Pancreas (tissue), 10 donors: ENCODE data around the gene CUL1. TPM values are rescaled to one million over a fixed set of nuclear protein-coding genes. Genes with fewer than 3 reads are reported as not detected.

ENCODE experiments used
- ATAC-seq, 4 donors: fragments of 200-7000 bp; cut with Tn5 transposase; one replicate each; pipeline versions ENCODE4 v1.8.0 to v1.9.1; 2020; ENCODE audit warnings: mild to moderate bottlenecking in 4 of 4, moderate library complexity in 4 of 4
- DNase-seq, 6 donors: peaks; one replicate each; pipeline ENCODE4 v3.0.0-alpha.2; 2020
- FAIRE-seq: peaks from 2 replicates; lab custom pipeline; 2012; peaks lifted over from hg19 to GRCh38; lab: Jason Lieb, UNC
- H3K27ac ChIP-seq, 4 donors: fragments of 200-600 bp; sonication (generic); 1 replicate in 3 of 4; 2 replicates in 1 of 4; pipeline versions ENCODE4 v1.5.0 to v1.8.0; 2020
- H3K27me3 ChIP-seq, 4 donors: fragments of 200-600 bp; one replicate each; pipeline ENCODE4 v1.8.0; 2021
- H3K36me3 ChIP-seq, 3 donors: fragments of 200-600 bp; sonication (generic) in 1 of 3; one replicate each; pipeline versions ENCODE4 v1.5.0 to v1.8.0; 2020 to 2021
- H3K4me1 ChIP-seq, 3 donors: fragments of 200-600 bp; one replicate each; pipeline ENCODE4 v1.8.0; 2021
- H3K4me3 ChIP-seq, 4 donors: fragments of 200-600 bp; sonication (generic) in 2 of 4; one replicate each; pipeline versions ENCODE4 v1.5.0 to v1.8.0; 2020 to 2021
- H3K9me3 ChIP-seq, 4 donors: fragments of 200-600 bp; one replicate each; pipeline ENCODE4 v1.8.0; 2021
- CTCF ChIP-seq, 4 donors: fragments of 200-600 bp; sonication (generic) in 3 of 4; IDR thresholded peaks; one replicate each; pipeline versions ENCODE4 v1.5.0 to v1.8.0; 2021; ENCODE audit warnings: antibody characterized with exemption in 4 of 4
- WGBS, 2 donors: extraction: QIAGEN DNeasy Blood & Tissue Kit; methylation state at CpG; one replicate each; pipeline ENCODE4 v1.1.7; 2013; 5-methylcytosine and 5-hydroxymethylcytosine counted together
- intact Hi-C, 3 donors: fragments of 100-400 bp; cut with DNase I; formaldehyde crosslinking; loops; one replicate each; pipeline versions ENCODE4 v1.11.1 to v1.14.2; 2022
- polyA plus RNA-seq, 2 donors: library from polyadenylated mRNA; stranded (reverse); fragments of 200-250 nt; gene quantifications; one replicate each; pipeline ENCODE4 v1.2.3, GENCODE V29; 2013
- total RNA-seq, 6 donors: library from RNA; stranded (reverse); fragmentation: NEBNext Ultra II Directional in 4 of 6; extraction: Animal tissue kit (Norgen Biotek cat#: 25700) in 4 of 6; gene quantifications; one replicate each; pipeline versions ENCODE4 v1.2.1 to v1.2.4, GENCODE V29; 2021 to 2023
- donor health status: healthy with polysubstance abuse.
- donor health status: DM: no; HTN: no; CAD: no; lungs with moderate emphysema.
- donor health status: DM: no; HTN: no; CAD: no.
- donor health status: control.
- donor health status: control.
- donor health status: Bipolar disorder and iron deficiency.
- donor health status: DM: yes; HTN: yes; CAD: no.
- donor health status: DM: no; HTN: no; CAD: no.
- donor health status: DM: no; HTN: no; CAD: no.
- donor health status: DM: yes; HTN: yes; CAD: no.

The CUL1 gene
- total and polyA plus RNA-seq, 8 donors, result 8.9 to 19.2 (median 12.9) TPM

GRCh38 chr7:148802101-148802493 lies 103.4 kb downstream of the CUL1 start:
- Histone ChIP-seq H3K4me1 (no peaks in the 10 kb centered on the region), H3K4me3 (no peak overlapping the region), H3K27ac (no peak overlapping the region), H3K27me3 (no peaks in the 10 kb centered on the region), H3K36me3 (peaks cover 8 to 50% (median 26%) of the 10 kb centered on the region in 3 donors), H3K9me3 (no peaks in the 10 kb centered on the region)
- TF ChIP-seq CTCF (IDR thresholded peaks at IDR 0.05), result no peak
- FAIRE-seq (no peak), DNase-seq (no peak), ATAC-seq (no peak)
- 92 to 97% methylated on average over 10 of the region's 10 CpGs for WGBS, 2 donors
- intact Hi-C loops, result no loop called here

DNA sequence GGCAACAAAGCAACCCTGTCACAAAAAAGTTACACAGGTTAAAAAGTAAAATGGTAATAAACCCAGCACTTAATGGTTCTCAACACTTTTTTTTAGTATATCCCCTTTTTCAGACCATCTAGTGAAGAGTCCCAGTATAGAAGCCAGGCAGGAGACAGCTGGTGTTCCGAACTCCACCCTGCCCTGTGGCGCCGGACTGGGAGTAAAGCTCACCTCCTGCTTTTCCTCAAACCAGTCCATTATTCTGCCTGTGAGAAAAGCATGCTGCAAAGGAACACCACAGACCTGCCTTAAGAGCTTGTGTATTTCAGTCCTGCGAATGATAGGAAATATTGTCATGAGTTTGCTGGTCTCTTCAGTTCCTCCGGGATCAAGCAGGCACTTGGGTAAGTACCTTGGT lies 104.4 kb downstream of the CUL1 start:
- FAIRE-seq (no peak), ATAC-seq (no peak), DNase-seq (no peak)
- no peak overlapping the region for H3K27ac ChIP-seq
- peaks cover 8 to 42% (median 26%) of the 10 kb centered on the region in 3 donors for H3K36me3 ChIP-seq
- H3K27me3 ChIP-seq, result no peaks in the 10 kb centered on the region
- TF ChIP-seq CTCF (IDR thresholded peaks at IDR 0.05), result no peak
- intact Hi-C loops, result no loop called here
- WGBS, 2 donors, result 97% methylated on average over 5 of the region's 5 CpGs
- no peak overlapping the region for H3K4me3 ChIP-seq
- no peaks in the 10 kb centered on the region for H3K4me1 ChIP-seq
- H3K9me3 ChIP-seq, result no peaks in the 10 kb centered on the region

DNA sequence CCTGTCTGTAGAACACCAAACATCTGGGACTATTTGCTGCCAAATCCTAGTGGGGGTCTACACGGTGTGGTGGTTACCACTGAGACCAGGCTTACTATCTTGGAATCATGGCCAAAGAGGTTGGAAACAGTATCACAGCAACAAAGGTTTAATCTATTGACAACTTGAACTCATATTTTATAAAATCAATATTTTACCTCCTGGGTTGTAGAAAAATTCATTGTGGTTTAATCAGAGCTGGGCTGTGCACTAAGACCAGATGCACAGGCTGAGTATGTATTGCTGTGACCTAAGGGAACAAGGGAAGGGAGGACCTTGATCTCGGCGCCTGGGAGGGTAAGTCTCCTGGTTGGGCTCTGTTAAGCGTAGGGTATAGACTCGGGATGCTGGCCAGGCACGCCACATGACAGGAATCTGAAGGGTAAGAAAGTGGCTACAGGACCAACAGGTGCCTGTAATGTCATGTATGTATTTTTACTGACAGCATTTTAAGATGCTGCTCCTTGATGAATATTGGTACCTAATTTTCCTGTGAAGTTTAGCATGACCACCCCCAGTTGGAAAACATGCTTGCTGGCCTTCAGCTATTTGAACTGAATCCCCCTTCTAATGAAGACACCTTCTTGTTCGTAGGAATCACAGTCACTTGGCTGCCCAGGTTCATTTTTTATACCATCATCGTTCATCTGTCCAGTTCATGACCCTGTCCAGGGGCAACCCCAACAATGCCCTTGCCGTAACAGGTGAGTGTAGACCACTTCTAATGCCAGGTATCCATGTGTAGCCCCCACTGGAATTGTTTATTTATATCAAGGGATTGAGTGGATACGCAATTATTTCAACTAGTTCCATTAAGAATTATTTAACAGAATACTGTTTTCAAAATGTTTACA lies 105.9 kb downstream of the CUL1 start:
- ATAC-seq, result no peak

GRCh38 chr7:148806187-148806586 lies 107.5 kb downstream of the CUL1 start:
- Histone ChIP-seq H3K4me1 (no peaks in the 10 kb centered on the region), H3K36me3 (peaks cover 0 to 14% (median 5%) of the 10 kb centered on the region in 3 donors), H3K27me3 (no peaks in the 10 kb centered on the region), H3K4me3 (no peak overlapping the region), H3K9me3 (no peaks in the 10 kb centered on the region), H3K27ac (no peak overlapping the region)
- no peak for ATAC-seq
- WGBS, 2 donors, result 94 to 97% methylated on average over 7 of the region's 7 CpGs
- intact Hi-C loops, result no loop called here
- DNase-seq, result no peak
- no peak for TF ChIP-seq CTCF (IDR thresholded peaks at IDR 0.05)
- no peak for FAIRE-seq

More for the DNA sequence above, 105.9 kb downstream of the CUL1 start:
- no peaks in the 10 kb centered on the region for H3K27me3 ChIP-seq
- H3K4me1 ChIP-seq, result no peaks in the 10 kb centered on the region
- no peak for DNase-seq
- H3K4me3 ChIP-seq, result no peak overlapping the region
- no peaks in the 10 kb centered on the region for H3K9me3 ChIP-seq
- TF ChIP-seq CTCF (IDR thresholded peaks at IDR 0.05), result no peak
- 79% methylated on average over 10 of the region's 10 CpGs for WGBS, 2 donors
- H3K27ac ChIP-seq, result no peak overlapping the region
- FAIRE-seq, result no peak
- intact Hi-C loops, result no loop called here
- H3K36me3 ChIP-seq, result peaks cover 4 to 28% (median 19%) of the 10 kb centered on the region in 3 donors

DNA sequence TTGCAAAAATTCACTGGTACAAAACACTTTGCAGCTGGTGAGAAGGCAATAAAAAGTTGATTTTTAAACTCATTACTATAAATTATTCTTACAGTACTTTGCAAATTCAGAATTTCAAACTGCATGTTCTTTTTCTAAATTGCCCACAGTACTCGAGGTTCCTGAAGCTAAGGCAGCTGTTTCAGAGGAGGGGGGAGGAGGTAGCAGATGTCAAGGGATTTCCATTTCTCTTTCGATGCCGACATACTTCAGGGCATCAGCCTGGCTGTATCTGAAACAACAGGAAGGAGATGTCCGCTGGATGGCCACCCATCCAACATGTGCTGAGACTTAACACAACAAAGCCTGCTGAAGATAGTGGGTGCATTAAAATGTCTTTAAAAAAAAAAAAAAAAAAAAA lies 108.7 kb downstream of the CUL1 start:
- H3K27me3 ChIP-seq, result no peaks in the 10 kb centered on the region
- peaks cover 0 to 4% (median 0%) of the 10 kb centered on the region in 3 donors for H3K36me3 ChIP-seq
- TF ChIP-seq CTCF (IDR thresholded peaks at IDR 0.05), result no peak
- intact Hi-C loops, result no loop called here
- H3K9me3 ChIP-seq, result no peaks in the 10 kb centered on the region
- no peaks in the 10 kb centered on the region for H3K4me1 ChIP-seq
- no peak for DNase-seq
- WGBS, 2 donors, result 86 to 92% methylated on average over 4 of the region's 4 CpGs
- no peak overlapping the region for H3K27ac ChIP-seq
- FAIRE-seq, result no peak
- H3K4me3 ChIP-seq, result no peak overlapping the region
- ATAC-seq, result no peak
